ENCODE results near the gene RAB13.

The RAB13 gene

GRCh38 chr1:153954826-153955225 lies 31.3 kb downstream of the RAB13 start:
- DNase-seq: no peak

DNA sequence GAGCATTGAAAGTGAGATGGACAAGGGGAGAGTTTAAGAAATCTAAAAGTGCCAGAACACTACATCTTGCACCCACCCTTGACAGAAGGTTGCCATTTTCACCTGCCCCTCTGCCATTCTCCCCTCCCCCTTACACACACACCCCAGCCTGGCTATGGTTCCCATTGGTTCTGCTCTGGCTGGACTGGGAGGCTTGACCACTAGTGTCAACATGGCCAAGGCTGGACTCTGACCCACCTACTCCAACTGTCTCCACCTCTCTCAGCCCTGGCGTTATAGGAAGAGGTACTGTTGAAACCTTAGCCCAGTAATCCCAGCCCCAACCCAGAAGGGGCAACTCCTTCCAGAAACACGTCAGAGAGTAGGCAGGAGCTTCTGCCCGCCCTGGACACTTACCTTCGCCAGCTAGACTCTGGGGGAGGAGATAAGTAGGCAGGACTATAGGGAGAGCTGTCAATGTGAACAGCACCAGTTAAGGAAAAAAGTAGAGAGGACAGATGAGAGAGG lies 32.2 kb downstream of the RAB13 start:
- DNase-seq: no peak

GRCh38 chr1:153951801-153952200 lies 34.3 kb downstream of the RAB13 start:
- no peak for DNase-seq

DNA sequence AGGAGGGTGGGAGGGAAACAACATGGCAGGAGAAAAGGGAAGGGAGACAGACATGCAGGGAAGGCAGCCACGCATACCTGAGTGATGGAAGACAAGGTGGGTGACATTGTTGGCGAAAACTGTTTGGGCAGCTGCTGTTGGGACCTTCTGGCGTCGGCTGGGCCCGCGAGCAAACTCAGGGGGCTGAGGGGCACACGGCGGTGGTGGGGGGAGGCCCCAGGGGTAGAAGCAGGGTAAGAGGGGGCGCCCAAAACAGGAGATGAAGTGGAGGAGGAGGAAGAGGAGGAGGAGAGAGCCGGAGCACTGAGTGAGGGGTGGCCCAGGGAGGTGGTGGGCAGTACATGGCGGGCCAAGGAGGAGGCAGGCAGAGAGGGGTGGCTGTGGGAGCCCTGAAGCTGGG lies 35.0 kb downstream of the RAB13 start:
- DNase-seq: no peak

GRCh38 chr1:153946622-153947241 lies 39.4 kb downstream of the RAB13 start, which contains the start of gene DENND4B:
Gene DENND4B, minus strand, starts transcription at chr1:153946718. Its CDS starts 2,344 bp downstream, at chr1:153944374.
- peak; percentile 34 for DNase-seq

- peak; percentile 51 for DNase-seq
Measured at GRCh38 chr1:153945795-153946621, 40.1 kb downstream of the RAB13 start.

DNA sequence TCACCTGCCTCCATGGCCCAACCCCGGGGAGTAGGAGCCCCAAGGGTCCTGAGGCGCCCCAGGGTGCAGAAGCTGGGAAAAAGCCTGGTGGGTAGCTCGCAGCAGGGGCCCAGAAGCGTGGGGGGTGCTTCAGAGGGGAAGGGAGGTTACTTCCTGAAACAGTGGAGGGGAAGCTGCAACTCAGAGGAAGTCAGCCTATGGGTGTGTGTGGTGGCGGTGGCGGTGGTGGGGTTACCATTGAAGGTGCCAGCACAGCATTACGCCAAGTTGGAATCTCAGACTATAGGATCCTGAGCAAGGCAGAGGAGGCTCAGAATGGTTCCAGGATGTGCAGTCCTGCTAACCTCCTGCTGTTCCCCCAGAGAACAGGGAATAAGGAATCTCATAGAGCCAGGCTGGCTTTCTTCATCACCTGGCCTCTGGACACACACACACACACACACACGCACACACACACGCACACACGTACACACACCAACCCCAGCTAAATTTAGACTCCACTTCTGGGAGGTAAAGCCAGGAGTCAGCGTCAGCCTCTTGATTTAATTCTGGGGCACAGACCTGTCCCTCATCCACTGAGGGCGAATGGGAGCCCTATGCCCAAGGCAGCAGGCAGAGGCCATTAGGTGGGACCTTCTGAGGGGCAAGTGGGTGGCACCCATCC lies 40.9 kb downstream of the RAB13 start:
- no peak for DNase-seq

GRCh38 chr1:153944827-153945117 lies 41.4 kb downstream of the RAB13 start:
- no peak for DNase-seq

DNA sequence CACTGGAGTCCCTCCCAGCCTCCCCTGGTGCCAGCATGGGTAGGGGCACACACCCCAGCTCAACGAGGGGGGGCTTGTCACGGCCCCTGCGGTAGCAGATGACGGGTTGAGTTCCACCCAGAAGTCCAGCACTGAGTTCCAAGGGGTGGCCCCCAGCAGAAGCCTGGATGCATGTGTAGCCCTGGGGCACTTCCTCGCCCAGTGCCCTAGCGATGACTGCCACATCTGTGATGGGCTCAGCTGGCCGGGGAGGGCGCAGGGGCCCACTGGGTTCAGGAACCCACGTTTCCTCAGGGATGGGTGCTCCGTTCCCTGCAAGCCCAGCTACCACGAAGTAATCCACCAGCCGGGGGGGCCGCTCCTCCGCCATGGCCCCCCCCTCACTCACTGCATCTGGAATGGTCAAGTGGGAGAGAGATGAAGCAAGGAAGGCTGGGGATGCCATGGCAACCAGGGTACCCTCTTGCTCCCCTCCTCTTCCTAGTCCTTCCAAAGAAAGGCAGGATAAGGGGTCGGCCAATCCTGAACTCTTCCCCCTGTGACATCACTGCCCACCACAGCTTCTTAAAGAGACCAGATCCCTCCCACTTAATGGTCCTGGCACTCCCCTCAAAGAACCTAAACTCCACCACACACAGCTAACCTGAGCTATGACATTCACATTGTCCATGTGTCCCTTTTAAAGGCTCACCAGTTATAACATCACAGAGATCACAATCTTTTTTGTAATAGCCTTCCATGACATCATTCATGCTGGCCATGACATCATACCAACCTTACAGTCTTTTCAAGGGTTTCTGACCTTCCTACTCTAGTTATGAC lies 41.9 kb downstream of the RAB13 start:
- DNase-seq: no peak

DNA sequence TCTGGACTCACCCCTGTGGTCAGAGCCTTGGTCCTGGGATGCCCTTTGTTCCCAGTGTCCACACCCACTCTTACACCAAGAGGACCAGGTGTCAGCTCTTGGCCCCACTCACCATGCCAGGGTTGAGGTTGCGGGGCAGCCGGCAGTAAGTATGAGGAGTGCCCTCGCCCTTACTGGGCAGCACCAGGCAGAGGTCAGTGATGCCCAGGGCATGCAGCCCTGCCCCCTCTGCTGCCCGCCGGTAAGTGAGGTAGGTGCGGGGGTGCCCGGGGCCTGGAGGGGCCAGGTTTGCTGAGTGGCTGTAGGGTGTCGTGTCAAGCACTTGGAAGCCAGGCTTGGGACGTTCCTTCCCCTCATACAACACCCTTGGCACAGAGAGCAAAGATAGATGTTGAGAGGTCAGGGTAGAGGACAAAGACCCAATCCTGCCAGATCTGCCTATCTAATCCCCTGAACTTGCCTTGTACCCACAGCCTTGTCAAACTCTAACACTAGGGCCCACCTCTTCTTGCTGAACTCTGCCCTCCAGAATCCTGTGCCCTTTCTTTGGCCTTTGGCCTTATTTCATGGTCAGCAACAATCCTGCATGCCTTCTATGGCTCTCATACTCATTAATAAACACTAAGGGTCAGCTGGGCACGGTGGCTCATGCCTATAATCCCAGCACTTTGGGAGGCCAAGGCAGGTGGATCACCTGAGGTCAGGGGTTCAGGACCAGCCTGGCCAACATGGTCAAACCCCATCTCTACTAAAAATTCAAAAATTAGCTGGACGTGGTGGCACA lies 43.2 kb downstream of the RAB13 start:
- DNase-seq: no peak

DNA sequence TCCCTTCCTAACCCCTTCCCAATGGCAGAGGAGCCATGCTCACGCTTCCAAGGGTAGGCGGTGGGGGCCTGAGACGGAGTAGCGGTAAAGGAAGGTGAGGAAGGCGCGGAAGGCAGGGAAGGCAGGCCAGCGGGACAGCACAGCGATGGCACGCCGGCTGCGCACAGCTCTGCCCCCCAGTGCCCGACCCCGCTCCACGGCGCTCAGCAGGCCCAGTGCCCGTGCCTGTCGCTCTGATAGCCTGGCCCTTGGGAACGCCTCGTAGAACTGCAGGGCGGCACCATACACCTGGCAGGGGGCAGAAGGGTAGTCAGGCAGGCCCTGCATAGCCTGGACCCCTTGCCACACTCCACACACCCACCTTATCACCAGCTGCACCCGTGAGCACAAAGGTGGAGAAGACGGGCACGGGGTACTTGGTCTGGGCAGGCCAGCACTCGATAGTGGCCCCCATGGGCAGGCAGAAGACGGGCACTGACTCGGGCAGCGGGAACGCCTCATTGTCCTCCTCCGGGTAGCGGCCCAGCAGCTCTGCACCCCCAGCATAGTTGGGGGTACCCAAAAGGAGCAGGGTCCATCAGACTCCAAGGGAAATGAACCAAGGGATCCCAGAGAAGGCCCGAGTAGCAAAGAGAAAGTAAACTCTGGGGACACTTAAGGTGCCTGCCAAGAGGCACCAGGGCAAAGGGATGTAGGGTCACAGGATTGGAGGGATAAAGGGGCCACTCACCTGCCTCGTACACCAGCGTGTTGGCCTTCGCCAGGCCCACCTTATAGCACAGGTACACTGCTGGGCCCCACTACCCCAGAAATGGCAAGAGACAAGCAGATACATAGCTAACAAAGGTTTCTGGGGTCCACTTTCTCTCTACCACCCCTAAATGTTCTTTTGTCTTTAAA lies 44.1 kb downstream of the RAB13 start:
- DNase-seq: no peak

DNA sequence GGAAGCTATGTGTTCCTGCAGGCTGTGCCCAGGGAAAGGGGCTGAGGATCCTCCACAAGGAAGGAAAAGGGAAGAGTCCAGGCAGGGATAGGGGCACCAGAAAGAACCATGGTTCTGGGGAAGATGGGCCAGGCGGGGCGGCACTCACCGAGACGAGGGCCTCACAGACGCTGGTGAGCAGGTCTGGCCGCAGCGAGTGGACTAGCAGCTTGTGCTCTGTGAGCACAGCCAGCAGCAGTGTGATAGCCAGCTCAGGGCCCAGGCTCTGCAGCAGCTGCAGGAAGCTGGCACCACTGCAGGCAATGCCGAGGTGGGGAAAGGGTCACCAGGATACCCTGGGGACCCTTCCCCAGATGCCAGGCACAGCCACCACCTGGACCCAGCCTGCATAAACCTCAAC lies 45.4 kb downstream of the RAB13 start:
- DNase-seq: no peak

DNA sequence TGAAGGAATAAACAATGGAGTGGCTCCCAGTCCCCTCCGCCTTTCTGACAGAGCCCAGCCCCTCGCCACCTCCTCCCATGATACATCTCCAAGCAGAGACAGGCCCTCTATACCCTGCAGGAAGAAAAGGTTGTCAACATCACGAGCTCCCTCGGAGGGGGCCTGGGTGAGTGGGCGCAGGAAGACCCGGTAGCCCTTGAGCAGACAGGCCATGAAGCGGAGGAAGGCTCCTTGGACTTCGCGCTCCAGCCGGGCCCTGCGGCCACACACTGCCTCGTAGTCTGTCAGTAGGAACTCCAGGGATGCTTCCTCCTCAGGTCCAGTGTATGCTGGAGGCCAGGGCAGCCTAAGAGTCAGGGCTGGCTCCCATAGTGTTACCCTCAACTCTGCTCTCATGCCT lies 46.7 kb downstream of the RAB13 start:
- DNase-seq: no peak

DNA sequence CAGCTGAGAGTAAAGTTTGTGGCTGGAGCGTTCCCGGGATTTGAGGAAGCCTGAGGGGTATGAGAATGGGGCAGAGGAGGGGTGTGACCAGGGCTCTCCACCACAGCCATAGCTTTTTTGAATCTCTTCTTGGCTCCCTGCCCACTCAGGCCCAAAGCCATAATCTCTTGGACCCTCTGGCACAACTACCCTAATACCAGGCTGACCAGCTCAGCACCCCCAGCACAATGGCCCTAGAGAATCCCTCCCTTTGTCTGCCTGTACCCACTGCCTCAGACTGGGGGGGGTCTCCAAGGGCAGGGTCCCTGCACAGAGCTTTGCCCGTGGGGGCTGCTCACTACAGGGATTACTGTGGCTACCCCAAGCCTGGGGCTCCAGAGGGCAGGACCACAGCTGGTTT lies 47.1 kb downstream of the RAB13 start:
- no peak for DNase-seq

DNA sequence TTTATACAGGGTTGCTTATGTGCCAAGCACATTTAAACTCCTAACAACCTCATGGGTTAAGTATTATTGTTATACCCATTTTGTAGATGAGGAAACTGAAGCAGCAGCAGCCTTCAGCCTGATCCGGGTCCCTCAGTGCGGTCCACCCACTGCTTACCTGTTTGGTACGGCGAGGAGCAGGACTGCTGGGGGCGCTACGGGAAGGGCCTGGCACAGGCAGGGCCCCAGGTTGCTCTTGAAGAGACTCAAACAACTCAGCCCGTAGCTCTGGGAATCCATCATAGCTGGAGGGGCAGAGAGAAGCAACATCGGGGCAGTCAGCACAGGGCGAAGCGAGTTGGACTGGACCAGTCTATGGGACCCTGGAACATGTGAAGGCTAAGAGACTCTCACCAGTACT lies 48.8 kb downstream of the RAB13 start:
- DNase-seq: no peak

- DNase-seq: no peak
Measured at GRCh38 chr1:153936011-153936802, 49.9 kb downstream of the RAB13 start.

DNA sequence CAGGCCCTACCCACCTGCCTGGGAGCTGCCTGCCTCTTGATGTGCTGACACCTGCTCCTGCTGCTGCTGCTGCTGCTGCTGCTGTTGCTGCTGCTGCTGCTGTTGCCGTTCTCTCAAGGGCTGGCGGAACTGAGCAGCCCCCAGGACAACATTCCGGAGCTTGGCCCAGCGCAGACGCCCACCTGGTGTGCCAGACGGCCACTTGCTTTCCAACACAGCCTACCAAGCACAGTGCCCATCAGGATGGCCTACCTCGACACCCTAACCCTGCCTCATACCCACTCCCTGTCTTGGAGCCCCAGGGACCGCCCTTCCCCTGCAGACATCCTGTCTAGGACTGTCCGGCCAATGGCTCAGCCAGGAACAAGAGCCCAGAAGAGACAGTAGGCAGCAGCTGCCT lies 51.4 kb downstream of the RAB13 start:
- DNase-seq: no peak

DNA sequence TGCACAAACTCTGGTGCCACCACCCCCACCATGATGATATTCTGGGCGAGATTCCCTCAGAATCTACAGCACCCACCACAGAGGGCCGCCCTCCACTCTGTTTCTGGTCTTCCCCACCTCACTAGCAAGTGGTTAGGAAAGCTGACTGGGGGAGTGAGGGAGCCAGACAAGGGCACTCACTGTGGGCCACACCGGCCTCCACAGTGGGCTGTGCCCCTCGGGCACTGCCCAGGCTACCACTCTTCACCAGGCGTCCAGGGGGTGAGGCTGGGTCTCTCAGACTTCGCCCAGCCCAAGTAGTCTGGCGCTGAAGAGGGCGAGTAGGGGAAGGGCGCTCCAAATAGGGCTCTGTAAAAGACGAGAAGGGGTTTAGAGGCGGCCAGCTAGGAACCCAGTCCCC lies 52.2 kb downstream of the RAB13 start:
- DNase-seq: no peak

DNA sequence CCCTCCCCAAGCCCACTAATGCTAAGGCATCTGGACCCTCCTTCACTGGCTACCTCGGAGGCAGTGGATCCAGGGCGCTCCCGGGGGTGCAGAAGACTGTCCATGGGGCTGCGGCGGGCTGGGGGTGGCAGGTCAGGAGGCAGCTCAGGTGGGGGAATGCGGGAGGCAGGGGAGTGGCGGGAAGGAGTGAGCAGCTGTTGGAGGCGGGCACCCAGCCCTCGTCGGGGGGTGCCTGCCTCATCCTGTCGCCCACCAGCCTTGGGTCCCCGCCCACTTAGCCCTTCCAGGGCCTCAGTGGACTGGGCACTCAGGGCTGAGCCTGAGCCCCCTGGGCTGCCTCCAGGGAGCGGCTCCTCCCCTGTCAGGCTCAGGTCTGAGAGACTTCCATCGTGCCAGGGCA lies 52.7 kb downstream of the RAB13 start:
- no peak for DNase-seq
